Keratinocyte (primary cell): ENCODE measurements around the gene FTSJ3. TPM values are rescaled to one million over a fixed set of nuclear protein-coding genes. Genes with fewer than 3 reads are reported as not detected.

Source experiments
- DNase-seq: peaks from one replicate; pipeline ENCODE4 v3.0.0-alpha.2; 2011; ENCODE audit warnings: low read depth, missing footprints, low spot score
- FAIRE-seq: peaks from 2 replicates; lab custom pipeline; 2011; peaks lifted over from hg19 to GRCh38; lab: Jason Lieb, UNC
- H2AFZ ChIP-seq: 2 replicates; pipeline ENCODE4 v1.6.0; 2012; ENCODE audit warnings: low read length, control low read depth, inconsistent platforms; ENCODE audit not compliant: control insufficient read depth
- H3K27ac ChIP-seq: 2 replicates; pipeline ENCODE4 v1.5.1; 2011; ENCODE audit warnings: low read length; ENCODE audit not compliant: control insufficient read depth, insufficient read depth
- H3K27me3 ChIP-seq: 3 replicates; pipeline ENCODE4 v1.6.0; 2011; ENCODE audit warnings: low read length; ENCODE audit not compliant: control insufficient read depth, insufficient read depth; ENCODE audit errors: extremely low read depth
- H3K36me3 ChIP-seq, 2 experiments: 2 replicates in 1 of 2; 3 replicates in 1 of 2; pipeline ENCODE4 v1.5.1; 2011; ENCODE audit warnings: low read length in 2 of 2, mild to moderate bottlenecking in 1 of 2; ENCODE audit not compliant: control insufficient read depth in 2 of 2, insufficient read depth in 2 of 2; ENCODE audit errors: extremely low read depth in 1 of 2
- H3K4me1 ChIP-seq: 3 replicates; pipeline ENCODE4 v1.5.1; 2011; ENCODE audit warnings: low read length; ENCODE audit not compliant: control insufficient read depth, insufficient read depth; ENCODE audit errors: extremely low read depth
- H3K4me2 ChIP-seq: 3 replicates; pipeline ENCODE4 v1.6.0; 2011; ENCODE audit warnings: low read depth, low read length; ENCODE audit not compliant: control insufficient read depth, insufficient read depth; ENCODE audit errors: extremely low read depth
- H3K4me3 ChIP-seq, 3 experiments: fragments of 200-600 bp in 1 of 3; sonication (generic) in 1 of 3; 2 replicates in 2 of 3; 3 replicates in 1 of 3; pipeline ENCODE4 v1.5.1; 2011 to 2016; ENCODE audit warnings: low read length in 3 of 3, mild to moderate bottlenecking in 3 of 3, control low read depth in 2 of 3, inconsistent platforms in 1 of 3, low read depth in 1 of 3, mixed read lengths in 1 of 3, mixed run types in 1 of 3, moderate library complexity in 1 of 3; ENCODE audit not compliant: control insufficient read depth in 2 of 3, insufficient read depth in 2 of 3; ENCODE audit errors: extremely low read depth in 1 of 3
- H3K79me2 ChIP-seq: 2 replicates; pipeline ENCODE4 v1.6.0; 2012; ENCODE audit warnings: low read length; ENCODE audit not compliant: control insufficient read depth, insufficient read depth
- H3K9ac ChIP-seq: 3 replicates; pipeline ENCODE4 v1.6.0; 2011; ENCODE audit warnings: low read length; ENCODE audit not compliant: control insufficient read depth, insufficient read depth; ENCODE audit errors: extremely low read depth
- H3K9me1 ChIP-seq: 3 replicates; pipeline ENCODE4 v1.6.0; 2011; ENCODE audit warnings: low read length; ENCODE audit not compliant: control insufficient read depth, insufficient read depth; ENCODE audit errors: extremely low read depth
- H3K9me3 ChIP-seq: 2 replicates; pipeline ENCODE4 v1.5.1; 2012; ENCODE audit warnings: low read depth, low read length; ENCODE audit not compliant: control insufficient read depth
- H4K20me1 ChIP-seq: 3 replicates; pipeline ENCODE4 v1.6.0; 2011; ENCODE audit warnings: low read length; ENCODE audit not compliant: control insufficient read depth, insufficient read depth; ENCODE audit errors: extremely low read depth
- EZH2 ChIP-seq: IDR thresholded peaks from one replicate; pipeline ENCODE4 v1.6.1; 2012; ENCODE audit warnings: inconsistent platforms, mild to moderate bottlenecking, low read length, moderate library complexity
- dilution Hi-C: fragments of 300-500 bp; cut with MboI; formaldehyde crosslinking; loops from one replicate; pipeline ENCODE4 v1.7.0; 2020; ENCODE audit warnings: low sequenced_read_pairs; ENCODE audit not compliant: extremely low pct_ligation_motif_present
- polyA plus RNA-seq, 5 experiments: library from polyadenylated mRNA; depleted of rRNA in 3 of 5; stranded (reverse) in 3 of 5; stranded (forward) in 1 of 5; unstranded in 1 of 5; fragments of >200 nt; gene quantifications; 1 replicate in 1 of 5; 2 replicates in 3 of 5; 3 replicates in 1 of 5; pipeline versions ENCODE4 v1.2.1 to v1.2.3, GENCODE V29; 2011 to 2012; ENCODE audit warnings: missing spikeins in 2 of 5, low read depth in 1 of 5, low replicate concordance in 1 of 5
- TF ChIP-seq, protein P1 (sequence below), 3 experiments: IDR thresholded peaks in 1 of 3; conservative IDR thresholded peaks in 1 of 3; optimal IDR thresholded peaks in 1 of 3; 2 replicates in 2 of 3; 3 replicates in 1 of 3; pipeline versions ENCODE3 to v1.5.1; 2011; ENCODE audit warnings: low read length in 3 of 3, mild to moderate bottlenecking in 3 of 3, moderate library complexity in 2 of 3, control low read depth in 1 of 3, inconsistent platforms in 1 of 3; ENCODE audit not compliant: insufficient read depth in 2 of 3; ENCODE audit errors: extremely low read depth in 1 of 3

Gene FTSJ3
- polyA plus RNA-seq, 1 donor (not counting 4 experiments of a cell fraction or from before 2014, with no cell fraction given) = 43.7 TPM

- Histone ChIP-seq H3K4me1 (peaks cover 53% of the 10 kb centered on the region), H4K20me1 (peaks cover 6% of the 10 kb centered on the region), H3K36me3 (peaks cover 12 to 19% of the 10 kb centered on the region in 2 experiments), H3K4me2 (peak overlapping the region; percentile 61), H3K9me3 (no peaks in the 10 kb centered on the region), H3K9ac (peak overlapping the region; percentile 73), H3K27ac (peak overlapping the region; percentile 97), H2AFZ (no peak overlapping the region), H3K79me2 (peaks cover 81% of the 10 kb centered on the region), H3K27me3 (no peaks in the 10 kb centered on the region), H3K9me1 (no peaks in the 10 kb centered on the region), H3K4me3 (peak overlapping the region in 2 of 3 experiments; percentile 11 to 37)
- dilution Hi-C loops = no loop called here
- TF ChIP-seq, protein P1, sequence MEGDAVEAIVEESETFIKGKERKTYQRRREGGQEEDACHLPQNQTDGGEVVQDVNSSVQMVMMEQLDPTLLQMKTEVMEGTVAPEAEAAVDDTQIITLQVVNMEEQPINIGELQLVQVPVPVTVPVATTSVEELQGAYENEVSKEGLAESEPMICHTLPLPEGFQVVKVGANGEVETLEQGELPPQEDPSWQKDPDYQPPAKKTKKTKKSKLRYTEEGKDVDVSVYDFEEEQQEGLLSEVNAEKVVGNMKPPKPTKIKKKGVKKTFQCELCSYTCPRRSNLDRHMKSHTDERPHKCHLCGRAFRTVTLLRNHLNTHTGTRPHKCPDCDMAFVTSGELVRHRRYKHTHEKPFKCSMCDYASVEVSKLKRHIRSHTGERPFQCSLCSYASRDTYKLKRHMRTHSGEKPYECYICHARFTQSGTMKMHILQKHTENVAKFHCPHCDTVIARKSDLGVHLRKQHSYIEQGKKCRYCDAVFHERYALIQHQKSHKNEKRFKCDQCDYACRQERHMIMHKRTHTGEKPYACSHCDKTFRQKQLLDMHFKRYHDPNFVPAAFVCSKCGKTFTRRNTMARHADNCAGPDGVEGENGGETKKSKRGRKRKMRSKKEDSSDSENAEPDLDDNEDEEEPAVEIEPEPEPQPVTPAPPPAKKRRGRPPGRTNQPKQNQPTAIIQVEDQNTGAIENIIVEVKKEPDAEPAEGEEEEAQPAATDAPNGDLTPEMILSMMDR (optimal IDR thresholded peaks at IDR 0.05 in 1 of 3, IDR thresholded peaks at IDR 0.05 in 1 of 3, conservative IDR thresholded peaks at IDR 0.05 in 1 of 3; ENCODE audit: extremely low read depth in 1 of 3, insufficient read depth in 2 of 3, low read length in 3 of 3) = no peak
- no peak for TF ChIP-seq EZH2
- FAIRE-seq = peak; percentile 83
- peak; percentile 83 for DNase-seq
Observed at GRCh38 chr17:63786971-63787711, 40.3 kb downstream of the FTSJ3 start.

DNA sequence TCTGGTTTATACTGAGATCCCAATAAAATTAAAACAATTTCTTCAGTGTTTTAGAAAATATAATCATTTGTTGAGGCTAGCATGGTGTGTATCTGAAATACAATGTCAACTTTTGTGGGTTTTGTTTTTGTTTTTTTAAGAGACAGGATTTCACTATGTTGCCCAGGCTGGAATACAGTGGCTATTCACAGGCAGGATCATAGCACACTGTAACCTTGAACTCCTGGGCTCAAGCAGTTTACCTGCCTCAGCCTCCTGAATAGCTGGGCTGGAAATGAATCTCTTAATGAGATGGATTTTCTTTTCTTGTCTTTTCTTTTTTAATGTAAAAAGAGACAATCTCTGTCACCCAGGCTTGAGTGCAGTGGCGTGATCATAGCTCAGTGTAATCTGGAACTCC is 41.3 kb downstream of the FTSJ3 start:
- Histone ChIP-seq H3K4me2 (peak overlapping the region; percentile 61), H4K20me1 (peaks cover 6% of the 10 kb centered on the region), H3K4me1 (peaks cover 48% of the 10 kb centered on the region), H3K36me3 (peaks cover 12 to 20% of the 10 kb centered on the region in 2 experiments), H3K9me3 (no peaks in the 10 kb centered on the region), H3K79me2 (peaks cover 82% of the 10 kb centered on the region), H2AFZ (no peak overlapping the region), H3K9ac (peak overlapping the region; percentile 73), H3K27me3 (no peaks in the 10 kb centered on the region), H3K27ac (peak overlapping the region; percentile 97), H3K9me1 (no peaks in the 10 kb centered on the region), H3K4me3 (no peak overlapping the region)
- no peak for FAIRE-seq
- TF ChIP-seq EZH2 = no peak
- TF ChIP-seq, protein P1 (optimal IDR thresholded peaks at IDR 0.05 in 1 of 3, IDR thresholded peaks at IDR 0.05 in 1 of 3, conservative IDR thresholded peaks at IDR 0.05 in 1 of 3; ENCODE audit: extremely low read depth in 1 of 3, insufficient read depth in 2 of 3, low read length in 3 of 3) = no peak
- dilution Hi-C loops = no loop called here
- DNase-seq = no peak
